HepG2 (cell line): Measurements from ENCODE around the gene ADAMTS18. TPM values are rescaled to one million over a fixed set of nuclear protein-coding genes. Genes with fewer than 3 reads are reported as not detected.

Experiments used
- GATAD2A ChIP-seq: IDR thresholded peaks from 2 replicates; pipeline ENCODE4 v1.6.1; 2016
- HMGXB3 ChIP-seq: sonication (generic); formaldehyde crosslinking; IDR thresholded peaks from 2 replicates; pipeline ENCODE4 v1.4.0; 2020; ENCODE audit warnings: missing genetic modification reagents, borderline replicate concordance
- IRX3 ChIP-seq: sonication (generic); formaldehyde crosslinking; IDR thresholded peaks from 2 replicates; pipeline ENCODE4 v1.8.1; 2023; ENCODE audit warnings: mild to moderate bottlenecking, low read depth, missing genetic modification reagents, borderline replicate concordance
- JUND ChIP-seq: sonication (generic); formaldehyde crosslinking; IDR thresholded peaks from 2 replicates; pipeline ENCODE4 v1.8.0; 2022; ENCODE audit warnings: mild to moderate bottlenecking, missing genetic modification reagents
- POLR2AphosphoS5 ChIP-seq: IDR thresholded peaks from 2 replicates; pipeline ENCODE4 v1.6.1; 2012; ENCODE audit warnings: low read depth, low read length
- SKIL ChIP-seq: sonication (generic); formaldehyde crosslinking; IDR thresholded peaks from 2 replicates; pipeline ENCODE4 v1.8.0; 2022; ENCODE audit warnings: missing genetic modification reagents, mild to moderate bottlenecking, moderate library complexity, borderline replicate concordance
- SSRP1 ChIP-seq: IDR thresholded peaks from 2 replicates; pipeline ENCODE4 v1.6.1; 2016; ENCODE audit warnings: control low read depth
- STAT6 ChIP-seq: sonication (generic); formaldehyde crosslinking; IDR thresholded peaks from 2 replicates; pipeline ENCODE4 v1.4.0; 2020; ENCODE audit warnings: missing genetic modification reagents, mild to moderate bottlenecking, borderline replicate concordance
- ZFP36L1 ChIP-seq: sonication (generic); formaldehyde crosslinking; IDR thresholded peaks from 2 replicates; pipeline ENCODE4 v1.8.0; 2022; ENCODE audit warnings: mild to moderate bottlenecking, missing genetic modification reagents, moderate library complexity
- ZNF331 ChIP-seq: sonication (generic); formaldehyde crosslinking; IDR thresholded peaks from 2 replicates; pipeline ENCODE4 v1.4.0; 2020; ENCODE audit warnings: missing genetic modification reagents
- ZNF33A ChIP-seq: sonication (generic); formaldehyde crosslinking; IDR thresholded peaks from 2 replicates; pipeline ENCODE4 v1.5.1; 2020; ENCODE audit warnings: missing genetic modification reagents, mild to moderate bottlenecking, moderate library complexity, borderline replicate concordance
- ZNF607 ChIP-seq: sonication (generic); formaldehyde crosslinking; IDR thresholded peaks from 2 replicates; pipeline ENCODE4 v1.5.1; 2020; ENCODE audit warnings: missing genetic modification reagents, mild to moderate bottlenecking, borderline replicate concordance
- ZNF687 ChIP-seq: sonication (generic); formaldehyde crosslinking; IDR thresholded peaks from 2 replicates; pipeline ENCODE4 v1.5.1; 2020; ENCODE audit warnings: mild to moderate bottlenecking, missing genetic modification reagents, moderate library complexity
- ZSCAN9 ChIP-seq: IDR thresholded peaks from 2 replicates; pipeline ENCODE4 v1.6.1; 2016; ENCODE audit warnings: borderline replicate concordance
- polyA plus RNA-seq, 8 experiments: library from polyadenylated mRNA; depleted of rRNA in 3 of 8; stranded (reverse) in 7 of 8; unstranded in 1 of 8; fragments of >200 nt; fragmentation: Illumina TruSeq in 4 of 8; extraction: Trizol in 4 of 8; gene quantifications; 2 replicates each; pipeline versions ENCODE4 v1.2.1 to v1.2.3, GENCODE V29; 2011 to 2016; ENCODE audit warnings: low read depth in 4 of 8, missing spikeins in 1 of 8, mixed read lengths in 1 of 8; ENCODE audit not compliant: insufficient read depth in 1 of 8
- total RNA-seq, 5 experiments: library from RNA; depleted of rRNA; stranded (reverse); fragments of >200 nt; fragmentation: Illumina TruSeq; extraction: Trizol; gene quantifications; 2 replicates each; pipeline ENCODE4 v1.2.3, GENCODE V29; 2016; ENCODE audit warnings: low read depth in 1 of 5

The ADAMTS18 gene
- total and polyA plus RNA-seq, 2 of the 13 experiments (the other 11 are each of a cell fraction or from before 2014, with no cell fraction given) = 0.01 TPM; not detected in 1

- TF ChIP-seq IRX3 (CRISPR knock-in tag) (no peak), ZNF607 (CRISPR knock-in tag) (no peak), GATAD2A (CRISPR knock-in tag) (peak; percentile 78), ZNF687 (CRISPR knock-in tag) (no peak), STAT6 (CRISPR knock-in tag) (0 out of 2 replicates have a peak, but pooled peaks have one; percentile 30), HMGXB3 (CRISPR knock-in tag) (peak; percentile 52; the same call in 1 of the 2 replicates), ZNF331 (CRISPR knock-in tag) (peak; percentile 84), JUND (CRISPR knock-in tag) (peak; percentile 74), POLR2AphosphoS5 (no peak), ZNF33A (peak; percentile 54; the same call in 1 of the 2 replicates), ZSCAN9 (CRISPR knock-in tag) (peak; percentile 63; the same call in 1 of the 2 replicates), SSRP1 (CRISPR knock-in tag) (peak; percentile 87), SKIL (CRISPR knock-in tag) (0 out of 2 replicates have a peak, but pooled peaks have one; percentile 20), ZFP36L1 (peak; percentile 42; the same call in 1 of the 2 replicates)
Observed at GRCh38 chr16:77359065-77359502, 75.8 kb downstream of the ADAMTS18 start (continued).
